ENCODE data around the gene ZFP36L1. TPM values are rescaled to one million over a fixed set of nuclear protein-coding genes. Genes with fewer than 3 reads are reported as not detected.

ZFP36L1 gene
- total RNA-seq, 4 donors from 2014 or later, result 125 to 253 (median 196) TPM

GRCh38 chr14:68762953-68763764, 29.7 kb downstream of the ZFP36L1 start:
- no peak for TF ChIP-seq CTCF (IDR thresholded peaks at IDR 0.05; ENCODE audit: low read depth)

DNA sequence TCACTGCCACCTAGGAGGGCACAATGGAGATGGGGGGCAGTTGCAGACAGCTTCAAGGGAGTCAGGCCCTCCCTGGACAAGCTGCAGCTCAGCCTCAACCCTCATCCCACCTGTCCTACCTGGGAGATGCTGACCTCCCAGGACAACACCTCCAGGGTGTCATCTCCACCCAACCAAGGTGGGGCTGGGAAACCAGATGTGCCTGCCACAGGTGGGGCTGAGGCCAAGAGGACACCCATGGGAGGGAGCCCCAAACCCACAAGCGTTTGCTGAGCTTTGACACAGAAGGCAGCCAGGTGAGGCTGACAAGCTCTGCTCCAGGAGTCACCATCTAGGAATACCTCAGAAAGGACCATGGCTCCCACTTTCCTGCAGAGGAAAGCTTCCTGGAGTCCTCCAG, 31.5 kb downstream of the ZFP36L1 start:
- no peak for TF ChIP-seq CTCF (IDR thresholded peaks at IDR 0.05; ENCODE audit: low read depth)

- no peak for TF ChIP-seq CTCF (IDR thresholded peaks at IDR 0.05; ENCODE audit: low read depth)
Observed at GRCh38 chr14:68760761-68761160, 32.1 kb downstream of the ZFP36L1 start.

DNA sequence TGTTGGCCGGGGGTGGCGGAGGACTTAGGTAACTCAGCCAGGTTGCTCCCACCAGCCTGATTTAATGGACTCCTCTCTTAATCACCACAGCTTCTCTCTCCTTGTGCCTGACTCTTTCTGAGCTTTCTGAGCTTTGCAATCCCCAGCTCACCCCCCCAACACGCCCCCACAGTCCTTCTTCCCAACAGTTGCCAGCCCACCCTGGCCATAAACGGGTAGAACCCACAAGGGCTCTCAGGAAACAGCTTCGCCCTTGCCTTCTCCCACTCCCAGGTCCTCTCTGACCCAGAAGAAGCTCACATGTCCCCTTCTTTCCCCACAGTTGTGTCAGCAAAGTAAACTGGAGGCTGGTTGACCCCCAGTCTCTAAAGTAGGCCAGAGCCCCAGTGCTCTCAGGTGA, 32.9 kb downstream of the ZFP36L1 start:
- TF ChIP-seq CTCF (IDR thresholded peaks at IDR 0.05; ENCODE audit: low read depth), result no peak

- no peak for TF ChIP-seq CTCF (IDR thresholded peaks at IDR 0.05; ENCODE audit: low read depth)
Observed at GRCh38 chr14:68759017-68759560, 33.8 kb downstream of the ZFP36L1 start.

GRCh38 chr14:68758301-68758700, 34.6 kb downstream of the ZFP36L1 start:
- TF ChIP-seq CTCF (IDR thresholded peaks at IDR 0.05; ENCODE audit: low read depth), result no peak

- no peak for TF ChIP-seq CTCF (IDR thresholded peaks at IDR 0.05; ENCODE audit: low read depth)
Observed at GRCh38 chr14:68757618-68758081, 35.2 kb downstream of the ZFP36L1 start.

Measured in subcutaneous adipose tissue (tissue), 4 donors.